ENCODE measurements around the gene LTBP1.
"Not testable (repeated sequence)": the region's sequence is repeated elsewhere in the genome, so short reads cannot be mapped to it uniquely, and the experiment has no call there.

The LTBP1 gene

GRCh38 chr2:33426666-33427231 is 480.0 kb downstream of the LTBP1 start:
- H3K9me3 ChIP-seq, result no peaks in the 10 kb centered on the region
- in situ Hi-C loops (cut with MboI; ENCODE audit: low sequenced_read_pairs), result no loop called here
- H3K4me3 ChIP-seq, result no peak overlapping the region
- H3K27me3 ChIP-seq (ENCODE audit: low read depth), result no peaks in the 10 kb centered on the region
- H3K4me1 ChIP-seq, result no peaks in the 10 kb centered on the region
- DNase-seq (ENCODE audit: low spot score in 2 of 2), result peak in 1 of 2 experiments; percentile 15
- no peaks in the 10 kb centered on the region for H3K36me3 ChIP-seq (replicated peaks)

- DNase-seq (ENCODE audit: low spot score in 2 of 2), result no peak
- no peaks in the 10 kb centered on the region for H3K9me3 ChIP-seq
- no peaks in the 10 kb centered on the region for H3K36me3 ChIP-seq (replicated peaks)
- H3K4me1 ChIP-seq, result no peaks in the 10 kb centered on the region
- no peak overlapping the region for H3K4me3 ChIP-seq
- no peaks in the 10 kb centered on the region for H3K27me3 ChIP-seq (ENCODE audit: low read depth)
- in situ Hi-C loops (cut with MboI; ENCODE audit: low sequenced_read_pairs), result no loop called here
These were observed 483.3 kb downstream of the LTBP1 start for GRCh38 chr2:33430077-33430476.

DNA sequence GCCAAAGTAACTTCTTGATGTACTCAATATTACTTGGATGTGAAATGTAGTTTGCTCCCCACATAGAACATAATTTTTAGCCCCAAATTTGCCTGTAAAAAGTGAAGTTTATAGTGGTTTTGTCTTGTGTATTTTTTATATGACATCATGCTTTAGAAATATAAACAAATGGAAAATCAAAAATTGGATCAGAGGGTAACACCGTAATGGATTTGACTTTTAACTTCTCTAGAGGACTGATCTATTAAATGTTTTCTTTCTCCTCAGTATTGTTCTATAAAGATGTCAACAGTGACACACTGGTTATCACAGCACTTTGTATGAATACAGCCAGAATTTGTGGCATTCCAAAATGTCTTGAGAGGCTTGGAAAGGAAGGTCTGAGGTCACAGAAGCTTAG is 484.1 kb downstream of the LTBP1 start:
- DNase-seq (ENCODE audit: low spot score in 2 of 2), result no peak
- H3K36me3 ChIP-seq (replicated peaks), result no peaks in the 10 kb centered on the region
- no peaks in the 10 kb centered on the region for H3K4me1 ChIP-seq
- H3K27me3 ChIP-seq (ENCODE audit: low read depth), result no peaks in the 10 kb centered on the region
- H3K4me3 ChIP-seq, result no peak overlapping the region
- in situ Hi-C loops (cut with MboI; ENCODE audit: low sequenced_read_pairs), result no loop called here
- no peaks in the 10 kb centered on the region for H3K9me3 ChIP-seq

GRCh38 chr2:33432871-33433270 is 486.1 kb downstream of the LTBP1 start:
- Histone ChIP-seq H3K9me3 (no peaks in the 10 kb centered on the region), H3K4me3 (no peak overlapping the region), H3K36me3 (replicated peaks) (no peaks in the 10 kb centered on the region), H3K27me3 (ENCODE audit: low read depth) (no peaks in the 10 kb centered on the region), H3K4me1 (no peaks in the 10 kb centered on the region)
- in situ Hi-C loops (cut with MboI; ENCODE audit: low sequenced_read_pairs), result no loop called here
- no peak for DNase-seq (ENCODE audit: low spot score in 2 of 2)

DNA sequence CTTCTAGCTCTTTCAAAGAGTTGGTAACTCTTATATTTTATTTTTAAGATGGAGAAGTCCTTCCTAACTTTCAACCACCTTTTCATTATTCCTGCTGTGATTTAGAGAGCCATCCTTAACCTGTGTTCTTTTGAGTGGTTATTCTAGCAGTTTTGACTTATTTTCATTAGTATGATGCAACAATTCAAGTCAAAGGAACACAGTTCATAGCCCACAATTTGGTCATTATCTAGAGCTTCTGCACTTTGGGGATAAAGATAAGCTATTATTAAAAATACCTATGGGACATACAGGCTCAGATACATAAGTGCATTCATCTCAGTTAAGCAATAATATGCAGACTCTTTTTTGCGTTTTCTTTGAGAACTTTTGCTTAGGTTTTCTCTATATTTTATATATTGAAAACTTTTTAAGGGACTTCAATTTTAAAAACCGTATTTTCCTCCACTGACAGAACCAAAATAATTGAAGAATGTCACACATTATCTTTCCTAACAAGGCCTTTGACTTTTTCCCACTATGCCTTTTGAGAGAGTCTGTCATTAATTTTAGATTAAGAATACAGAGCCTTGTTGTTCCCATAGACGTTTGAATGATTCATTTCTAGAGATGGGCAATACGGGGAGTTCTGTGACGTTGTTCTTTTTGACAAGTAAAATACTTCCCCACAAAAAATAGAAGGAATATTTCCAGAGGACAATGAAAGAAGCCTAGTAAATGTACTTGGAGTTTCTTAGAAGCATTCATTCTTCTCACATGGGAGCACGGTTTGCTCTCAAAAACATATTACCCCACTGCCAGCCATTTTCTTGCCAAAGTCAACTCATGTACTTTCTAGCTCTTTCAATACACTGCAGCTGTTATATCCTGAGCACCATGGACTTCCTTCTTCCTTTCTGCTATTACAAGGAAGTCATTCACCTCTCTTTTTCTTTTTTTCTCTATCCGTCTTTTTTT is 486.8 kb downstream of the LTBP1 start:
- Histone ChIP-seq H3K4me1 (no peaks in the 10 kb centered on the region), H3K4me3 (no peak overlapping the region), H3K36me3 (replicated peaks) (no peaks in the 10 kb centered on the region), H3K9me3 (no peaks in the 10 kb centered on the region), H3K27me3 (ENCODE audit: low read depth) (no peaks in the 10 kb centered on the region)
- in situ Hi-C loops (cut with MboI; ENCODE audit: low sequenced_read_pairs), result no loop called here
- no peak for DNase-seq (ENCODE audit: low spot score in 2 of 2)

DNA sequence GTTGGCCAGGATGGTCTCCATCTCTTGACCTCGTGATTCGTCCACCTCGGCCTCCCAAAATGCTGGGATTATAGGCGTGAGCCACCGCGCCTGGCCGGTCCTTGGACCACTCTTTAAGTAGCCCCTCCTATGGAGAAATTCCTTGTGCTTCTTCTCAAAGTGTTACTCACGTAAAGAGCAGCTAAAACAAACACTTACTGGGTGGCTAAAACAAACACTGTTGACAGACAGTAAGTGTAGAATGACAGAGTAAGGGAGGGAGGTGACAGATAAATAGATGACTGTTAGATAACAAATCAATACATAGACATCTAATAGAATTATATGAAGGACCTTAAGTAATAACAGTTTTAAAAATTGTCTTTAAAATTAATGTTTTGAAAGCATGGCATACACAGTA is 488.8 kb downstream of the LTBP1 start:
- in situ Hi-C loops (cut with MboI; ENCODE audit: low sequenced_read_pairs), result no loop called here
- no peaks in the 10 kb centered on the region for H3K4me1 ChIP-seq

GRCh38 chr2:33436083-33436482 is 489.3 kb downstream of the LTBP1 start:
- Histone ChIP-seq H3K9me3 (no peaks in the 10 kb centered on the region), H3K4me1 (no peaks in the 10 kb centered on the region), H3K4me3 (no peak overlapping the region), H3K36me3 (replicated peaks) (no peaks in the 10 kb centered on the region), H3K27me3 (ENCODE audit: low read depth) (no peaks in the 10 kb centered on the region)
- in situ Hi-C loops (cut with MboI; ENCODE audit: low sequenced_read_pairs), result no loop called here
- DNase-seq (ENCODE audit: low spot score in 2 of 2), result no peak

More for the DNA sequence above, 488.8 kb downstream of the LTBP1 start:
- H3K27me3 ChIP-seq (ENCODE audit: low read depth), result no peaks in the 10 kb centered on the region
- no peaks in the 10 kb centered on the region for H3K36me3 ChIP-seq (replicated peaks)
- no peak overlapping the region for H3K4me3 ChIP-seq
- DNase-seq (ENCODE audit: low spot score in 2 of 2), result no peak
- no peaks in the 10 kb centered on the region for H3K9me3 ChIP-seq

- Histone ChIP-seq H3K4me3 (no peak overlapping the region), H3K27me3 (ENCODE audit: low read depth) (no peaks in the 10 kb centered on the region), H3K9me3 (no peaks in the 10 kb centered on the region), H3K36me3 (replicated peaks) (no peaks in the 10 kb centered on the region), H3K4me1 (no peaks in the 10 kb centered on the region; the same call in 1 of the 2 replicates)
- in situ Hi-C loops (cut with MboI; ENCODE audit: low sequenced_read_pairs), result no loop called here
- no peak for DNase-seq (ENCODE audit: low spot score in 2 of 2)
These were observed 490.5 kb downstream of the LTBP1 start for GRCh38 chr2:33437297-33437696.

GRCh38 chr2:33437815-33438214 is 491.1 kb downstream of the LTBP1 start:
- H3K4me3 ChIP-seq, result no peak overlapping the region
- in situ Hi-C loops (cut with MboI; ENCODE audit: low sequenced_read_pairs), result no loop called here
- no peaks in the 10 kb centered on the region for H3K9me3 ChIP-seq
- no peak for DNase-seq (ENCODE audit: low spot score in 2 of 2)
- H3K27me3 ChIP-seq (ENCODE audit: low read depth), result no peaks in the 10 kb centered on the region
- H3K4me1 ChIP-seq, result no peaks in the 10 kb centered on the region; the same call in 1 of the 2 replicates
- H3K36me3 ChIP-seq (replicated peaks), result no peaks in the 10 kb centered on the region

DNA sequence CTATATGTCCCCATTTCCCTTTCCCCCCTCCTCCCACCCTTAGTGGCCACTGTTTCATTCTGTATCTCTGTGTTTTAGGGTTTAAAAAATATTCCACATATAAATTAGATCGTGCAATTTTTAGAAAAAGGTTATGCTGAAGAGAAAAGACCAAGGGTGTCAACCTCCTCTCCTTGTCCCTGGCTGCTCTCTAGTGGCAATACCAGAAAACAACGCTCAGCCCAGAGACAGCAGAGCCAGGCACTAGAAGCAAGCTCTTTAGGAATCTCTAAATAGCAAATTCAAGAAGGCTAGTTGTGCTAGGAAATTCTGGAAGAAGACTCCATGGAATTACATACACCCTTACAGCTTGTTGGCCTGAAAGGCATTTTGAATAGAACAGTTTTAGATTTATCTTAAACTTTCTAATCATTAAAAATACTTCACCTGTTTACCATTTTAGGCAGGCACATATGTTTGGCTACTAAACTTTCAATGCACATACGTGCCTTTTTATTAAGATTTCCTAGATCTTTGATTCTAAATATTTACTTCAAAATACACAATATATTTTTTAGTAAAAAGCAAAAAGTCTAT is 494.6 kb downstream of the LTBP1 start:
- no peaks in the 10 kb centered on the region for H3K36me3 ChIP-seq (replicated peaks)
- in situ Hi-C loops (cut with MboI; ENCODE audit: low sequenced_read_pairs), result no loop called here
- DNase-seq (ENCODE audit: low spot score in 2 of 2), result peak; percentile 38 to 43

GRCh38 chr2:33442052-33442451 is 495.3 kb downstream of the LTBP1 start:
- H3K9me3 ChIP-seq; in situ Hi-C loops (cut with MboI; ENCODE audit: low sequenced_read_pairs); H3K4me1 ChIP-seq: not testable (repeated sequence)

More for the DNA sequence above, 494.6 kb downstream of the LTBP1 start:
- Histone ChIP-seq H3K4me1 (peaks cover 3% of the 10 kb centered on the region), H3K4me3 (no peak overlapping the region), H3K9me3 (no peaks in the 10 kb centered on the region), H3K27me3 (ENCODE audit: low read depth) (no peaks in the 10 kb centered on the region)

GRCh38 chr2:33442528-33443079 is 495.9 kb downstream of the LTBP1 start:
- Histone ChIP-seq H3K4me3 (no peak overlapping the region), H3K4me1 (peaks cover 3% of the 10 kb centered on the region), H3K27me3 (ENCODE audit: low read depth) (no peaks in the 10 kb centered on the region), H3K36me3 (replicated peaks) (no peaks in the 10 kb centered on the region), H3K9me3 (no peaks in the 10 kb centered on the region)
- in situ Hi-C loops (cut with MboI; ENCODE audit: low sequenced_read_pairs), result no loop called here
- no peak for DNase-seq (ENCODE audit: low spot score in 2 of 2)

More at GRCh38 chr2:33442052-33442451, 495.3 kb downstream of the LTBP1 start:
- not testable (repeated sequence) for H3K36me3 ChIP-seq (replicated peaks); H3K4me3 ChIP-seq; H3K27me3 ChIP-seq (ENCODE audit: low read depth); DNase-seq (ENCODE audit: low spot score in 2 of 2)

- in situ Hi-C loops (cut with MboI; ENCODE audit: low sequenced_read_pairs), result no loop called here
- no peaks in the 10 kb centered on the region for H3K27me3 ChIP-seq (ENCODE audit: low read depth)
- no peaks in the 10 kb centered on the region for H3K36me3 ChIP-seq (replicated peaks)
- H3K4me1 ChIP-seq, result peaks cover 3% of the 10 kb centered on the region
- DNase-seq (ENCODE audit: low spot score in 2 of 2), result no peak
- H3K4me3 ChIP-seq, result no peak overlapping the region
- H3K9me3 ChIP-seq, result no peaks in the 10 kb centered on the region
These were observed 496.6 kb downstream of the LTBP1 start for GRCh38 chr2:33443274-33443829.

Measured in HAP-1 (cell line).